ENCODE data around the gene TRIM62.
A peak's percentile ranks its signal among the peaks of the same experiment; 100 is the strongest.

Gene TRIM62

GRCh38 chr1:33180911-33181890, 642 bp downstream of the TRIM62 start:
- Histone ChIP-seq H3K27me3 (ENCODE audit: control insufficient read depth, insufficient read depth, low read length, poor library complexity, severe bottlenecking) (peaks cover 15% of the 10 kb centered on the region), H3K4me1 (ENCODE audit: control insufficient read depth, insufficient read depth, low read length) (peaks cover 11% of the 10 kb centered on the region), H3K9me3 (ENCODE audit: control insufficient read depth, low read length) (no peaks in the 10 kb centered on the region), H3K4me3 (ENCODE audit: insufficient read depth, low read depth, low read length) (peak overlapping the region; percentile 66), H3K27ac (ENCODE audit: insufficient read depth, low read depth, low read length, poor library complexity, severe bottlenecking) (no peak overlapping the region), H3K36me3 (ENCODE audit: control insufficient read depth, insufficient read depth, low read length) (no peaks in the 10 kb centered on the region)
- 1% methylated on average over 88 to 90 of the region's 90 CpGs for WGBS, 2 experiments

GRCh38 chr1:33180226-33180910, 1.5 kb downstream of the TRIM62 start:
- H3K27me3 ChIP-seq (ENCODE audit: control insufficient read depth, insufficient read depth, low read length, poor library complexity, severe bottlenecking) = peaks cover 15% of the 10 kb centered on the region
- no peaks in the 10 kb centered on the region for H3K9me3 ChIP-seq (ENCODE audit: control insufficient read depth, low read length)
- WGBS, 2 experiments = 17 to 20% methylated on average over 28 of the region's 28 CpGs
- peak overlapping the region; percentile 66 for H3K4me3 ChIP-seq (ENCODE audit: insufficient read depth, low read depth, low read length)
- H3K27ac ChIP-seq (ENCODE audit: insufficient read depth, low read depth, low read length, poor library complexity, severe bottlenecking) = no peak overlapping the region
- peaks cover 11% of the 10 kb centered on the region for H3K4me1 ChIP-seq (ENCODE audit: control insufficient read depth, insufficient read depth, low read length)
- no peaks in the 10 kb centered on the region for H3K36me3 ChIP-seq (ENCODE audit: control insufficient read depth, insufficient read depth, low read length)

GRCh38 chr1:33178836-33179439, 2.9 kb downstream of the TRIM62 start:
- no peak overlapping the region for H3K27ac ChIP-seq (ENCODE audit: insufficient read depth, low read depth, low read length, poor library complexity, severe bottlenecking)
- no peak overlapping the region for H3K4me3 ChIP-seq (ENCODE audit: insufficient read depth, low read depth, low read length)
- H3K4me1 ChIP-seq (ENCODE audit: control insufficient read depth, insufficient read depth, low read length) = peaks cover 11% of the 10 kb centered on the region
- WGBS, 2 experiments = 95 to 96% methylated on average over 4 of the region's 4 CpGs
- no peaks in the 10 kb centered on the region for H3K9me3 ChIP-seq (ENCODE audit: control insufficient read depth, low read length)
- H3K36me3 ChIP-seq (ENCODE audit: control insufficient read depth, insufficient read depth, low read length) = no peaks in the 10 kb centered on the region
- H3K27me3 ChIP-seq (ENCODE audit: control insufficient read depth, insufficient read depth, low read length, poor library complexity, severe bottlenecking) = peaks cover 15% of the 10 kb centered on the region

- no peak overlapping the region for H3K27ac ChIP-seq (ENCODE audit: insufficient read depth, low read depth, low read length, poor library complexity, severe bottlenecking)
- peaks cover 15% of the 10 kb centered on the region for H3K27me3 ChIP-seq (ENCODE audit: control insufficient read depth, insufficient read depth, low read length, poor library complexity, severe bottlenecking)
- H3K4me3 ChIP-seq (ENCODE audit: insufficient read depth, low read depth, low read length) = no peak overlapping the region
- H3K4me1 ChIP-seq (ENCODE audit: control insufficient read depth, insufficient read depth, low read length) = peaks cover 8% of the 10 kb centered on the region
- 93 to 94% methylated on average over 3 of the region's 3 CpGs for WGBS, 2 experiments
- H3K36me3 ChIP-seq (ENCODE audit: control insufficient read depth, insufficient read depth, low read length) = no peaks in the 10 kb centered on the region
- H3K9me3 ChIP-seq (ENCODE audit: control insufficient read depth, low read length) = no peaks in the 10 kb centered on the region
These were observed 3.8 kb downstream of the TRIM62 start for GRCh38 chr1:33177996-33178540.

GRCh38 chr1:33176887-33177286, 5.0 kb downstream of the TRIM62 start:
- peaks cover 15% of the 10 kb centered on the region for H3K27me3 ChIP-seq (ENCODE audit: control insufficient read depth, insufficient read depth, low read length, poor library complexity, severe bottlenecking)
- WGBS, 2 experiments = 50 to 67% methylated on average over 3 to 4 of the region's 4 CpGs
- no peak overlapping the region for H3K4me3 ChIP-seq (ENCODE audit: insufficient read depth, low read depth, low read length)
- H3K36me3 ChIP-seq (ENCODE audit: control insufficient read depth, insufficient read depth, low read length) = no peaks in the 10 kb centered on the region
- H3K27ac ChIP-seq (ENCODE audit: insufficient read depth, low read depth, low read length, poor library complexity, severe bottlenecking) = no peak overlapping the region
- H3K4me1 ChIP-seq (ENCODE audit: control insufficient read depth, insufficient read depth, low read length) = no peaks in the 10 kb centered on the region
- H3K9me3 ChIP-seq (ENCODE audit: control insufficient read depth, low read length) = no peaks in the 10 kb centered on the region

GRCh38 chr1:33176362-33176850, 5.4 kb downstream of the TRIM62 start:
- Histone ChIP-seq H3K4me1 (ENCODE audit: control insufficient read depth, insufficient read depth, low read length) (no peaks in the 10 kb centered on the region), H3K27me3 (ENCODE audit: control insufficient read depth, insufficient read depth, low read length, poor library complexity, severe bottlenecking) (peaks cover 13% of the 10 kb centered on the region), H3K9me3 (ENCODE audit: control insufficient read depth, low read length) (no peaks in the 10 kb centered on the region), H3K27ac (ENCODE audit: insufficient read depth, low read depth, low read length, poor library complexity, severe bottlenecking) (no peak overlapping the region), H3K36me3 (ENCODE audit: control insufficient read depth, insufficient read depth, low read length) (no peaks in the 10 kb centered on the region), H3K4me3 (ENCODE audit: insufficient read depth, low read depth, low read length) (no peak overlapping the region)
- 80 to 81% methylated on average over 11 of the region's 11 CpGs for WGBS, 2 experiments

- Histone ChIP-seq H3K9me3 (ENCODE audit: control insufficient read depth, low read length) (no peaks in the 10 kb centered on the region), H3K27me3 (ENCODE audit: control insufficient read depth, insufficient read depth, low read length, poor library complexity, severe bottlenecking) (peaks cover 8% of the 10 kb centered on the region), H3K4me1 (ENCODE audit: control insufficient read depth, insufficient read depth, low read length) (no peaks in the 10 kb centered on the region), H3K4me3 (ENCODE audit: insufficient read depth, low read depth, low read length) (no peak overlapping the region), H3K36me3 (ENCODE audit: control insufficient read depth, insufficient read depth, low read length) (no peaks in the 10 kb centered on the region), H3K27ac (ENCODE audit: insufficient read depth, low read depth, low read length, poor library complexity, severe bottlenecking) (no peak overlapping the region)
- WGBS, 2 experiments = 92 to 93% methylated on average over 2 of the region's 2 CpGs
These were observed 6.0 kb downstream of the TRIM62 start for GRCh38 chr1:33175865-33176264.

GRCh38 chr1:33173091-33173490, 8.8 kb downstream of the TRIM62 start:
- Histone ChIP-seq H3K36me3 (ENCODE audit: control insufficient read depth, insufficient read depth, low read length) (no peaks in the 10 kb centered on the region), H3K9me3 (ENCODE audit: control insufficient read depth, low read length) (no peaks in the 10 kb centered on the region), H3K27ac (ENCODE audit: insufficient read depth, low read depth, low read length, poor library complexity, severe bottlenecking) (no peak overlapping the region), H3K27me3 (ENCODE audit: control insufficient read depth, insufficient read depth, low read length, poor library complexity, severe bottlenecking) (no peaks in the 10 kb centered on the region), H3K4me3 (ENCODE audit: insufficient read depth, low read depth, low read length) (no peak overlapping the region), H3K4me1 (ENCODE audit: control insufficient read depth, insufficient read depth, low read length) (peaks cover 17% of the 10 kb centered on the region)
- WGBS, 2 experiments = 71 to 74% methylated on average over 4 of the region's 4 CpGs

- peaks cover 17% of the 10 kb centered on the region for H3K4me1 ChIP-seq (ENCODE audit: control insufficient read depth, insufficient read depth, low read length)
- H3K36me3 ChIP-seq (ENCODE audit: control insufficient read depth, insufficient read depth, low read length) = no peaks in the 10 kb centered on the region
- WGBS, 2 experiments = 74 to 79% methylated on average over 8 to 9 of the region's 9 CpGs
- no peaks in the 10 kb centered on the region for H3K9me3 ChIP-seq (ENCODE audit: control insufficient read depth, low read length)
- H3K27me3 ChIP-seq (ENCODE audit: control insufficient read depth, insufficient read depth, low read length, poor library complexity, severe bottlenecking) = no peaks in the 10 kb centered on the region
- no peak overlapping the region for H3K27ac ChIP-seq (ENCODE audit: insufficient read depth, low read depth, low read length, poor library complexity, severe bottlenecking)
- no peak overlapping the region for H3K4me3 ChIP-seq (ENCODE audit: insufficient read depth, low read depth, low read length)
These were observed 9.6 kb downstream of the TRIM62 start for GRCh38 chr1:33171977-33172813.
